Measurements from ENCODE around the gene KIAA1586. TPM values are rescaled to one million over a fixed set of nuclear protein-coding genes. Genes with fewer than 3 reads are reported as not detected.
A peak's percentile ranks its signal among the peaks of the same experiment; 100 is the strongest.
"Not testable (repeated sequence)": the region's sequence is repeated elsewhere in the genome, so short reads cannot be mapped to it uniquely, and the experiment has no call there.

The KIAA1586 gene
- total RNA-seq, 1 donor = 26.2 TPM

DNA sequence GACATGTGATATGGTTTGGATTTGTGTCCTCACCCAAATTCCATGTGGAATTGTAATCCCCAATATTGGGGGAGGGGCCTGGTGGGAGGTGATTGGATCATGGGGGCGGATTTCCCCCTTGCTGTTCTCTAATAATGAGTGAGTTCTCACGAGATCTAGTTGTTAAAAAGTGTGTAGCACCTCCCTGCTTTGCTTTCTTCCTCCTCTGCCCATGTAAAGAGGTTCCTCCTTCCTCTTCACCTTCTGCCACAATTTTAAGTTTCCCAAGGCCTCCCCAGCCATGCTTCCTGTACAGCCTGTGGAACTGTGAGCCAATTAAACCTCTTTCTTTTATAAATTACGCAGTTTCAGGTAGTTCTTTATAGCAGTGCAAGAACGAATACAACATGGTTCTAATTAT lies 41.4 kb downstream of the KIAA1586 start:
- H3K4me3 ChIP-seq (ENCODE audit: low read depth, low read length) = no peak overlapping the region
- TF ChIP-seq, protein P1, sequence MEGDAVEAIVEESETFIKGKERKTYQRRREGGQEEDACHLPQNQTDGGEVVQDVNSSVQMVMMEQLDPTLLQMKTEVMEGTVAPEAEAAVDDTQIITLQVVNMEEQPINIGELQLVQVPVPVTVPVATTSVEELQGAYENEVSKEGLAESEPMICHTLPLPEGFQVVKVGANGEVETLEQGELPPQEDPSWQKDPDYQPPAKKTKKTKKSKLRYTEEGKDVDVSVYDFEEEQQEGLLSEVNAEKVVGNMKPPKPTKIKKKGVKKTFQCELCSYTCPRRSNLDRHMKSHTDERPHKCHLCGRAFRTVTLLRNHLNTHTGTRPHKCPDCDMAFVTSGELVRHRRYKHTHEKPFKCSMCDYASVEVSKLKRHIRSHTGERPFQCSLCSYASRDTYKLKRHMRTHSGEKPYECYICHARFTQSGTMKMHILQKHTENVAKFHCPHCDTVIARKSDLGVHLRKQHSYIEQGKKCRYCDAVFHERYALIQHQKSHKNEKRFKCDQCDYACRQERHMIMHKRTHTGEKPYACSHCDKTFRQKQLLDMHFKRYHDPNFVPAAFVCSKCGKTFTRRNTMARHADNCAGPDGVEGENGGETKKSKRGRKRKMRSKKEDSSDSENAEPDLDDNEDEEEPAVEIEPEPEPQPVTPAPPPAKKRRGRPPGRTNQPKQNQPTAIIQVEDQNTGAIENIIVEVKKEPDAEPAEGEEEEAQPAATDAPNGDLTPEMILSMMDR (IDR thresholded peaks at IDR 0.05; ENCODE audit: insufficient read depth, low read length) = no peak
- no peak for DNase-seq (ENCODE audit: low read depth)

DNA sequence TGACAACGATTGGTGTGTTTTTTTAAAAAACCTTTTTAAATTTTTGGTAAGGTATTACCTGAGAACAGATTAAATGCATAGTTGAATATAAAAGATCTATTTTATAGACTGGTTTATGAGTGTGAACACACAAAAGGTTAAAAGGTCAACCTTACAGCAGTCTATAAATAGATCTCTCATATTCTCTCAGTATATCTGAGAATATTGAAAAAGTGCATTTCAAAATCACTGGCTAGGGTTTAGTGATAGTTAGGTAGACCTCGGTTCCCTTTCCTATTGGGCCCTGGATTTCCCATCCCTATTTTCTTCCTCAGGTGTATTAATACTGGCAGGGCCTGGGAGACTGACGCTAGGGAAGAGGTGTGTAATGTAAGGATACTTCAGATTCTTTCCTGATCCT lies 42.8 kb downstream of the KIAA1586 start:
- DNase-seq (ENCODE audit: low read depth) = no peak
- TF ChIP-seq, protein P1 (IDR thresholded peaks at IDR 0.05; ENCODE audit: insufficient read depth, low read length) = no peak
- H3K4me3 ChIP-seq (ENCODE audit: low read depth, low read length) = peak overlapping the region; percentile 56

DNA sequence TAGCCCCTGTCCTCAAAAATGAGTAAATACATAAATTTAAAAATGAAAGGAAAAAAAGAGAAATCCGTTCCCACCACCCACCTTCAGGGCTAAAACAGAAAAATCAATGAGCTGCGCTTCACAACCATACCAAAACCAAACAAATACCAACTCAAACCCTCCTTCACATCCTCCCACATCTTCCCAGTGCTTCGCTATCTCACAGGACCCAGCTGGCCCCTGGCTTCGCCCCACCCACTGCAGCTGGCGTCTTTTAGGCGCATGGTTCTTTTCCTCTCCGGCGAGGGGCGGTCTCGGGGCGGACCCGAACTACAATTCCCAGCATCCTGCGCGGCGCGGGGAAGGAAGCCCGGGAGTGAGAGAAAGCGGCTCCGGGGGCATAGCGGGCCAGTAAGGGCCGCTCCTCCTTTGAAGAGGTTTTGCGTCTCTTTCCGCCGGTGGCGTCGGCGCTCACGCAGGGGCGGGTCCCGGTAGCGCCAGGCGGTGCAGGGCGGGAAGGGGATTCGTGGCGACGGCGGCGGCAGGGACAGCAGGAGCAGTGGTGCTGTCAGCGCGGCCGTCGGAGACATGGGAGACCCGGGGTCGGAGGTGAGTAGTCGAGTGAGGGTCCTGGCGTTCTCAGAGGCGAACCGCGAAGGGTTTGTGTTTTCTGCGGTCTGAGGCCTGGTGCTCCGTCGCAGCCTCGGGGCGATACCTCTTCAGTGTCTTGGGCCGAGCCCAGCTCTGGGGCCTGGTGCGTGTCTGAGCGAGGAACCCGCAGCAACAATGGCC lies 43.4 kb downstream of the KIAA1586 start, which contains the start of gene ZNF451:
ZNF451 (plus strand) TSS at position 502 of the 771 bp plus-strand sequence; CDS start at position 568, 66 bp downstream.
- DNase-seq (ENCODE audit: low read depth) = peak; percentile 94
- TF ChIP-seq, protein P1 (IDR thresholded peaks at IDR 0.05; ENCODE audit: insufficient read depth, low read length) = no peak
- H3K4me3 ChIP-seq (ENCODE audit: low read depth, low read length) = peak within 1 kb of the TSS; percentile 69

DNA sequence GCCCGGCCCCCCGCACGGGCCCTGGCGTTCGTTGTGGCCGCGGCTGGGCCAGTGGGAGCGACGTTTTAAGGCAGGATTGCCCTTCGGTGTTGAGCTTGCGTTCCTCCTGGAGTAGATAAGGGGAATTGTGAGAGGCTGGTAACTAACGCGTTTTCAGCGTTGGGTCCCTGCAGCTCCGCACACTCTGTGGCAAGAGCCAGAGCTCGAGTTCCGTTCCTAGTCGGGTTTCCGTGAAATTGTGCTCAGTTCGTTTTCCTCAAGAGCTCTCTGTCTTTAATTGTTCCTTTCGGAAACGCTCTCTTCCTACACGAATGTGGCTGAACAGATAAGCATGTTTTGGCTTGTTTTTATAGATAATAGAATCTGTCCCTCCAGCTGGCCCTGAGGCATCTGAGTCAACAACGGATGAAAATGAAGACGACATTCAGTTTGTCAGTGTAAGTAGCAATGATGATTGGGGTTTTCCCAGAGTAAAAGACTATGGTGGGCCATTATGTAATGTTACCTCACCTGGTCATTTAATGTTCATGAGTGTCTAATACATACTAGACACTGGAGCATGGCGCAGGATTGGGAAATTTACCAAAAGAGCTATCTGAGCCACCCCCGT lies 44.1 kb downstream of the KIAA1586 start:
- H3K4me3 ChIP-seq (ENCODE audit: low read depth, low read length); DNase-seq (ENCODE audit: low read depth): not testable (repeated sequence)

DNA sequence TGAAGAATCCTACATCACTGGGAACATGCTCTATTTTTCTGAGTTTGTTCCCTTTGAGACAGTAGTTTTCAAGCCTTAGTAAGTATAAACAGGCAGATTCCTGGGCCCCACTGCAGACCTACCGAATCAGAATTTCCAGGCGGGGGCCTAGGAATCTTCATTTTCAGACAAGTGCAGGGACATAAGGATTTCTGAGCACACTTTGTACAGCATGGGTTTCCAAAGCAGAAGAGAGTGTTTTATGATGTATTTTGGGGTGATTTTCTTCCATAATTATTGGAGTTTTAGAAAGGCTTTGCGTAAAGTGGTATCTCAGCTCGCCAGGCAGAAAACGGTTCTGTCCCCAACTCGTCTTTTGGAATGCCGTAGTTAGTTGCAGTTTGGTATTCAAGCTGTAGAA lies 44.9 kb downstream of the KIAA1586 start:
- H3K4me3 ChIP-seq (ENCODE audit: low read depth, low read length) = peak overlapping the region; percentile 46

DNA sequence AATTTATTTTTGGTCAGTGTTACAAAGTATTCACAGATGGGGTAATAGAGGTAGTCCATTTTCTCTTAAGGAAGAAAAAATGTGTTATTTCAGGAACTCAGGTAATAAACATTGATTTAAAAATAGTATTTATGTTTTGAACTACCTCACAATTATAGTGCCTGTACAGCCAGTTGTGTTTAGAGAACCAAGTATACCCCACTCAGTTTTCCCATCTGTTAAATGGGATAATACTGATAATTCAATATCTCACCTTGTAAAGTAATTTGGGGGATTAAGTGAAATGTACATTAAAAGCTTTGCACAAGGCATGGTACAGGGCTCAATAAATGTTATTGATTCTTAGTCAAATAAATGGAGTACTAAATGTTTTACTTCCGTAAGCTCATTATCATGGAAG lies 48.2 kb downstream of the KIAA1586 start:
- no peak for DNase-seq (ENCODE audit: low read depth)
- no peak overlapping the region for H3K4me3 ChIP-seq (ENCODE audit: low read depth, low read length)
- TF ChIP-seq, protein P1 (IDR thresholded peaks at IDR 0.05; ENCODE audit: insufficient read depth, low read length) = no peak

More for the DNA sequence above, 44.9 kb downstream of the KIAA1586 start:
- not testable (repeated sequence) for DNase-seq (ENCODE audit: low read depth)

DNA sequence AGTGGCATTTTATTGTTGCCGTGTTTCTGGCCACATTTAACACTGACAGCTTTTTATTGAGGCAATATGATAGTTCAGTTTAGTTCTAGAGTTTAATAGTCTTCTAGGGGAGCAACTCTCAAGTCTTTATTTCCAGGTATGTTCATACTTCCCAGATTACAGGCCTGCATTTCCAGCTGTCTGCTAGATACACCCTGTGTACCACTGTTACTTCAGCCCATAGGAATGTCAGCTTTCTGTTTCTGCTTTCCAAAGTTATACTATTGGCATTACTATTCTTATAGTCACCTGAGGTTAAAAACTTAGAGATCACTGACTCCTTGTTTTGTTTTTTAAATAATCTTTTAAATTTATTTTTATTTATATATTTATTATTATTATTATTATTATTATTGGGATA lies 51.1 kb downstream of the KIAA1586 start:
- peak; percentile 21 for DNase-seq (ENCODE audit: low read depth)
- H3K4me3 ChIP-seq (ENCODE audit: low read depth, low read length) = no peak overlapping the region
- TF ChIP-seq, protein P1 (IDR thresholded peaks at IDR 0.05; ENCODE audit: insufficient read depth, low read length) = no peak
